ENCODE results near the gene CPLANE1.

DNA sequence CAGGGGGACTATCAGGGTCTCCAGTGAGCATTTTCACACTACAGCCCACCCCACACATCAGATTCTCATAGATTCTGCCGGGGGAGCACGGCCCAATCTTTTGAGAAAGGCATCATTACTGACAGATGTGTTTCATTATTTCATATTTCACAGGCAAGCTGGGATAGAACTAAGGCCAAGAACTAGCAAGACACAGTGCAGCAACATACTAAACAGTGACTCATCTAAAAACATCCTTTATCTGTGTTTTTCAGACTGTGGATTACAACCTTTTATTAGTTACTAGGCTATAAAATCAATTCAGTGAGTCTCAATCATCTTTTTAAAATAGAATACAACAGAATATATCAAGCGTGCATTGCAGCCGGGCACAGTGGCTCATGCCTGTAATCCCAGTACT lies 59.8 kb downstream of the CPLANE1 start:
- TF ChIP-seq, protein P1, sequence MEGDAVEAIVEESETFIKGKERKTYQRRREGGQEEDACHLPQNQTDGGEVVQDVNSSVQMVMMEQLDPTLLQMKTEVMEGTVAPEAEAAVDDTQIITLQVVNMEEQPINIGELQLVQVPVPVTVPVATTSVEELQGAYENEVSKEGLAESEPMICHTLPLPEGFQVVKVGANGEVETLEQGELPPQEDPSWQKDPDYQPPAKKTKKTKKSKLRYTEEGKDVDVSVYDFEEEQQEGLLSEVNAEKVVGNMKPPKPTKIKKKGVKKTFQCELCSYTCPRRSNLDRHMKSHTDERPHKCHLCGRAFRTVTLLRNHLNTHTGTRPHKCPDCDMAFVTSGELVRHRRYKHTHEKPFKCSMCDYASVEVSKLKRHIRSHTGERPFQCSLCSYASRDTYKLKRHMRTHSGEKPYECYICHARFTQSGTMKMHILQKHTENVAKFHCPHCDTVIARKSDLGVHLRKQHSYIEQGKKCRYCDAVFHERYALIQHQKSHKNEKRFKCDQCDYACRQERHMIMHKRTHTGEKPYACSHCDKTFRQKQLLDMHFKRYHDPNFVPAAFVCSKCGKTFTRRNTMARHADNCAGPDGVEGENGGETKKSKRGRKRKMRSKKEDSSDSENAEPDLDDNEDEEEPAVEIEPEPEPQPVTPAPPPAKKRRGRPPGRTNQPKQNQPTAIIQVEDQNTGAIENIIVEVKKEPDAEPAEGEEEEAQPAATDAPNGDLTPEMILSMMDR (optimal IDR thresholded peaks at IDR 0.05 in 1 of 3, IDR thresholded peaks at IDR 0.05 in 1 of 3, conservative IDR thresholded peaks at IDR 0.05 in 1 of 3; ENCODE audit: extremely low read depth in 1 of 3, insufficient read depth in 2 of 3, low read length in 3 of 3) = no peak
- no peak for TF ChIP-seq EZH2 (IDR thresholded peaks at IDR 0.05; ENCODE audit: low read length)
